T-helper 2 cell (primary cell): ENCODE measurements around the gene CORIN.

Experiments
- DNase-seq, 5 experiments: peaks; one replicate each; pipeline versions ENCODE4 v3.0.0 to v3.0.0-alpha.2; 2012 to 2022

The CORIN gene

GRCh38 chr4:47639531-47639930 is 198.3 kb downstream of the CORIN start:
- DNase-seq: no peak

- DNase-seq: no peak
Measured at GRCh38 chr4:47631161-47631560, 206.7 kb downstream of the CORIN start.

- DNase-seq: no peak
Measured at GRCh38 chr4:47624031-47624441, 213.8 kb downstream of the CORIN start.

- no peak for DNase-seq
Measured at GRCh38 chr4:47621181-47621580, 216.7 kb downstream of the CORIN start.

GRCh38 chr4:47619691-47620090 is 218.2 kb downstream of the CORIN start:
- no peak for DNase-seq

GRCh38 chr4:47617607-47618006 is 220.3 kb downstream of the CORIN start:
- DNase-seq: no peak

- no peak for DNase-seq
Measured at GRCh38 chr4:47615385-47615784, 222.5 kb downstream of the CORIN start.

DNA sequence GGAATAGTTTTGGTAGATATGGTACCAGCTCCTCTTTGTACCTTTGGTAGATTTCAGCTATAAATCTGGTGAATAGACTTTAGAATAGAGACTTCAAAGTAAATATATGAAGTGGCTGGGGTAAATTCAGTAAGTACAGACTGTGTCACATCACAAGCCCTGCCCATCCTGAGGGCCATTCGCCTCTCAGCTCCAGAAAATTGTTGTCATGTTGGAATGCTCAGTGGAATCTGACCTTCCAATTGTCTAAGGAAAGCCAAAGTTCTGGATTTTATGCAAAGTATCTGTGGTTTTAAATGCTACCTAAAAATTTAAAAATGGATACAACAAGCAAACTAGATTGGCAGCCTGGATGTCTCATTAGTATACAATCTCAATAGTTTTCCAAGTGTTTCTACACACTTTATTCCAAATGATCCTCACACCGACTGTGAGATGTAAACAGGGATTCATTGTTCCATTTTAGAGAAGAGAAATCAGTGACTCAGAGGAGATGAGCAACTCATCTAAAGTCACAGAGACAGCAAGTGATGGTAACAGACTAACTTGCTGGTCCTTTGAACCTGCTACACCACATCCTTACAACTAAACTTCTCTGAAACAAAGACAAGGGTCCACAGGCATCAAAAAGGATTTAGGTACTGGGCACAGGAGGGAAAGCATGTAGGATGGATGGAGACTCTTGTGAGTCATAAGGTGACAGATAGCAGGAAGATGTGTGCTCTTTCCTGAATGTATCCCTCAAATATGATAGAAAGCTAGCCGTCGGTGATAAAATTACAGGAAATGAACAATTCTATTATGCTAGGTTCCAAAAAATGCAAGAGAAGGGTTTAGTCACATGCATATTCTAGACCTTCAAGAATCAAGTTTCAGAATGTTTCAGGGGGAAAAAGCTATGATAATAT is 225.5 kb downstream of the CORIN start:
- no peak for DNase-seq

DNA sequence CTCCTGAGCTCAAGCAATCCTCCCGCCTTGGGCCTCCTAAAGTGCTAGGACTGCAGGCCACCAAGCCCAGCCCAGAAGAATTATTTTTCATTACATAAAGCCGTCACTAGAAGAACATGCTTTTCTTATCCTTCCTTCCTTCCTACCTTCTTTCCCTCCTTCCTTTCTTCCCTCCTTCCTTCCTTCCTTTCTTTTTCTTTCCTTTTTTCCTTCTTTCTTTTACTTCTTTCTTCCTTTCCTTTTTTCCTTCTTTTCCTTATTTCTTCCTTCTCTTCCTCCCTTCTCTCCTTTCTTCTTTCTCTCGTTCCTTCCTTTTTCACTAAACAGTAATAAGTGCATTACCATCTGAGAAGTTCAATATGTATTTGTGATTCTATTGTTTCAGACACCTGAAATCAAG is 231.4 kb downstream of the CORIN start:
- DNase-seq: no peak

DNA sequence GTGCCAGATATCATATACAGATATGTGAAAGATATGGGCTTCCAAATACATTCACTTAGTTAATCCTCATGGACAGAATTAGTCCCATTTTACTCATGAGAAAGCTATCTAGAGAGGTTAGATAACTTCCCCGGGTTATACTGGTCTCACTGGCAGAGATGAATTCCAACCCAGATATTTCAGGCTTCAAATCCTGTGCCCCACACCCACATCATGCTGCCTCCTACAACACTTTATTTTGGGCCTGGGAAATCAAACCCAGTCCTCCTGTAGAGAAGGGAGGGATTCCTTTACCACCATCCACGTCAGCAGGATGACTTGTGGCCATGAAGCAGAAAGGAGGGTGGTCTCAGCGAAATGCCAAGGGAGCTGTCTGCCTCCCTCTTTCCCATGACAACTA is 239.0 kb downstream of the CORIN start:
- DNase-seq: no peak

- no peak for DNase-seq
Measured at GRCh38 chr4:47598320-47598719, 239.5 kb downstream of the CORIN start.

GRCh38 chr4:47597696-47598095 is 240.2 kb downstream of the CORIN start:
- no peak for DNase-seq

GRCh38 chr4:47590325-47590724 is 247.5 kb downstream of the CORIN start:
- DNase-seq: no peak

GRCh38 chr4:47579235-47579634 is 258.6 kb downstream of the CORIN start:
- no peak for DNase-seq

DNA sequence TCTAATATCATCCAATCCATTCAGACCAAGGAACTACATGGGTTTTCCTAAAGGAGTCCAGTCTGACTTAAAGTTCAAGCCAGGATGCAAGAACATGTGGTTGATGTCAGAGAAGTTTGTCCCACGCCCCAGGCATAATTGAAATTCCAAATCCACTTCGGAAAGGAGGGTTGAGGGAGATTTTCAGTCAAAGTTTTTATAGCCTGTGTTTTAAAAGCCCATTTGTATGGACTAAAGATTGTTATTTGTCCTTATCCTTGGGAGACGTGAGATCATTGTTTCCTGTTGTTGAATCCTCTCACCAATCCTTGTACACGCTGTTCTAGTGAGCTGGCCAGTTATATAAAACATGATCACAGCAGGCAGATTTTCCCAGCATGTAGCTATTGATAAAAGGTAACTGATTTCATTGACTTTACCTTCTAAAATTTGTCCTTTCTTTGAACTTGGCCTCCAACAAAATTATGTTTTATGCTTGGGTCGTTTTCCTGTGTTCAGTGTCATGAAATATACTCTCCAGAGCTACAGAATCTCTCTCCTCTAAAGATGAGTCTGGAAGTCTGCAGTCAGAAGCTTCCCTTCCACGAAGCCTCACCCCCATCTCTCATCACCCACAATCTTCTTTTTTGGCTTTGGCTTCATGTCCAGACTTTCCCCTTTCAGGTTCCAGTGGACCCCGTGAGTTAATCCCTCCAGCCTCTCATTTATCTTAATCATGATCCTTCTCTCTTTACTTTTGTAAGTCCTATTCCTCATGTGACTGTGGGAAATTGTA is 259.9 kb downstream of the CORIN start:
- no peak for DNase-seq

GRCh38 chr4:47572981-47573380 is 264.9 kb downstream of the CORIN start:
- no peak for DNase-seq

GRCh38 chr4:47570816-47571215 is 267.1 kb downstream of the CORIN start:
- DNase-seq: no peak

DNA sequence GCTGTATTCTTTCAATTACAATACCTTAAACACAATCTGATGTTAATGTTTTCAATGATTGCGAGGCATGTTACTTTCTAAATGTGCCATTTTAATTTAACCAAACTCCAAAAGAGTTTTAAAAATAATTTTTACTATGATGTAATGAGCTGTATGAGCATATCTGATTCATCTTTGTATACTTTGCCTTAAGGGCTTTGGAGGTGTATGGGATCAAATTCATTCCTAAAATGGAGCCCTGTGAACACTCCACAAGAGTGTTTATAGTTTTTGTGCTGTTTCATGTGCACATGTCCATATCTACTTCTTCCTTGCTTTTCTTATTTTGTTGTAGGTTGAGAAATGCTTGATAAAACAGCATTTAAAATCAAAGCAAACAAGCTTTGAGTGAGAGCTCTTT is 270.4 kb downstream of the CORIN start:
- no peak for DNase-seq

- DNase-seq: no peak
Measured at GRCh38 chr4:47566969-47567368, 270.9 kb downstream of the CORIN start.

DNA sequence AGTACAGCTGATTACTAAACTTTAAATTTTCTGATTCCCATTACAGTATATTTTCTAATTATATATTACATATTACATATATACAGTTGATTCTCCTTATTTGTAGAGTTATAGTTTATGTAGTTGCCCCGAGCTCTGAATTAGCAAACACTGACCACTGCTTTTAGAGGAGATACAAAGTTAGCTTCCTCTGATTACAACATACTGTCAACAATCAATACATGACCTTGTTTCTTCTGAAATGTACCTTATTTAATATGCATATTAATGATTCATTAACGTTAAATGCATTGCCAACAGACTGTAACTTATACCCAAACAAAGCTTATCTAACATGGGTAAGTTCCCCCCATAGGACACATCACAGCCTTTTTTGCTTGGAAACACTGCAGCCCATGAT is 271.3 kb downstream of the CORIN start:
- no peak for DNase-seq

GRCh38 chr4:47562297-47562696 is 275.6 kb downstream of the CORIN start:
- DNase-seq: peak in 2 of 5 experiments; percentile 6 to 83

DNA sequence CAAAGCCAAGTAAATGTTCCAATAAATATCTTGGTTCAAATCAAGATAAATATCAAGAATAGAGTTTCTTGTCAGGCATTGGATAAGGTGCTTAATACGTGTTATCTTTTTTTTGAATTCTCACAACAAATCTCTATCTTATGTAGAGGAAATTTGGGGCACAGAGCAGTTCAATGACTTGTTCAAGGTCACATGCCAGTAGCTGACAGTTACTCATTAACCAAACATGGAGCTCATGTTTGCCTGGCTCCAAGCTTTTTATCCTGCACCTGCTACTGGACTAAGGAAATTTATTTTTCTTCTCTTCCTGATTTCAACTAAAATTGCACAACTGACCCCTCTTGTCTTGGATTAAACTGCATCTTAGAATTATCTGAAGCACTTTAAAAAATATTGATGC is 276.5 kb downstream of the CORIN start:
- no peak for DNase-seq

DNA sequence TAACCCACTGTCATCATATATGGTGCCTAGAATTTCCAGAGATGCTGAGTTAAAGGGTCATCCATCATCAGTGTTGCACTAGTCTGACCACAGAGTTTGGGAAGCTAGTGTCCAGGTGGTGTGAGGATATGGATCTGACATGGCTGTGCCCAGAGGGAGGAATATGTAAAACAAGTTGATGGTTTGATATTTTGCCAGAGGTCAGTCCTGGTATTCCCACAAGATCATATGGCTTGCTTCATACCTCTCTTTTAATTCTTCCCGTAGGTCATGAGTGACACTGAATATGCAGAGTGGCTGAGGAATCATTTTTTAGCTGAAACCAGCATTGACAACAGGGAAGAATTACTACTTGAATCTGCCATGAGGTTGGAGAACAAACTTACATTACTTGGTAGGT is 277.2 kb downstream of the CORIN start:
- DNase-seq: no peak

DNA sequence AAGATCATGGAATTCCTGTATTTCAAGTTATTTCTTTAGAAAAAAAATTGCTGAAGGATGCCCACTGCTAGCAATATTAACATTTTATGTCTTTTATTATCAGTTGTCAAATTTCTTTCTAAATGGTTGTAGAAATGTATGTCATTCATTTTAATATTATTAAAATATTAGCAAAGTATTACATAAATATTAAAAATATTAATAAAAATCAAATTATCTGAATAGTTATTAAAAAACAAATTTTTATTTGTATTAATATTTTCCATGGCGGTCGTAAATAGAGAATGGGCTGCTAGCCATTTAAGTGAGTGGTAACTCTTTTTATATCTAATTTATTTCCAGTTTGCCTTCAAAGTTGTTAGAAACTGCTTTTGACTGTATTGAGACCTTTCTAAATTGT is 280.6 kb downstream of the CORIN start:
- DNase-seq: no peak
